HG02970 (cell line): Measurements from ENCODE around the gene KCNH6.

Source experiments
- ATAC-seq: cut with Tn5 transposase; IDR thresholded peaks from one replicate; pipeline ENCODE4 v1.9.1; 2021; ENCODE audit warnings: mild to moderate bottlenecking, moderate library complexity, moderate number of reproducible peaks; ENCODE audit not compliant: unreplicated experiment, low FRiP score

KCNH6 gene

DNA sequence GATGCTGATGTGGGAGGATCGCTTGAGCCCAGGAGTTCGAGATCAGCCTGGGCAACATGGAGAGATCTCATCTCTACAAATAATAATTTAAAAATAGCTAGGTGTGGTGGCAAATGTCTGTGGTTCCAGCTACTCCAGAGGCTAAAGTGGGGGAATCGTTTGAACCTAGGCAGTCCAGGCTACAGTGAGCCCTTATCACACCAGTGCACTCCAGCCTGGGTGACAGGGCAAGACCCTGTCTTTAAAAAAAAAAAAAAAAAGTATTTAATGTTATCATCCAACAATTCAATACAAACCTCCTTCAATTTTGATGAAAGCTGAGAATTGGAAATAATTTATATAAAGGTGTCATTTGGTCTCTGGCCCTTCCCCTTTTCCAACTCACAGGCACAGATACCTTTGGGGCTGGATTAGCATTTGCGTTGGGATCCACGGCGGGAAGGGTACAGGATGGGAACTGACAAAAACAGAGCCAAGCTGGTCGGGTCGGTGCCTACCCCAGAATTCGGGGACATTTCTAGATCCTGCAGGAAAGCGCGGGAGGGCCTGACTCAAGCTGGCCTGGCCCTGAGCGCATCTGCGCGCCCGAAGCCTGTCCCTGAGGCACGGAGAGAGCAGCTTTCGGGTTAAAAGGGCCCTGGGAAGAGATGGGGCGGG, 26.3 kb downstream of the KCNH6 start:
- ATAC-seq: no peak

DNA sequence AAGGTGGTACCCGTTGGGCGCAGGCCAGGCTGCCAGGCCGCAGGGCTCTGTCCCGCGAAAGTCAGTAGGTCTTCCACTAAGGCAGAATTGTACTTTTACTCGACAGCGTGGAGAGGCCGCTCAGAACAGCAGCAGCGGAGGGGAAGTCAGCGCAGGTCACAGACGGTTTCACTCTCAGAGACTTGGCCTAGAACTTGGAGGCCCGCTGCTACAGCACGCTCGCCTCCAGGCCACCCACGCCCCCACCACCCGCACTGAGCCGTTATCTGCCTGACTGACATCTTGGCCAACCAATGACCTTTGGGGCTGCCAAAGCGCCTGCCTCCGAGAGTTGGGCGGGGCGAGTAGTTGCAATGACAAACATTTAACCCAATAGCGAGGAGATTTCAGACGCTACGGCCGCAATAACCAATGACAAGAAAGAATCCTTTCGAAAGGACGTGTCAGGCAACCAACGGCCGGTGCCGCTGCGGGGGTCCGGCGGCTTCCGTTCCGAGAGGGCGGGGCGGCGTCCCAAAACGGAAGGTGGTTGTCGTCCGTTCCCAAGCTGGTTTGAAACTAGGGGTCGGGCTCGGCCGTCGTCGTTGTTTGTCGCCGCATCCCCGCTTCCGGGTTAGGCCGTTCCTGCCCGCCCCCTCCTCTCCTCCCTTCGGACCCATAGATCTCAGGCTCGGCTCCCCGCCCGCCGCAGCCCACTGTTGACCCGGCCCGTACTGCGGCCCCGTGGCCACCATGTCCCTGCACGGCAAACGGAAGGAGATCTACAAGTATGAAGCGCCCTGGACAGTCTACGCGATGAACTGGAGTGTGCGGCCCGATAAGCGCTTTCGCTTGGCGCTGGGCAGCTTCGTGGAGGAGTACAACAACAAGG, 27.0 kb downstream of the KCNH6 start, which contains the start of gene DCAF7:
Gene DCAF7, plus strand, starts transcription at position 532 of the 871 bp plus-strand sequence. Its CDS starts 201 bp downstream, at position 733.
- peak; percentile 95 for ATAC-seq

DNA sequence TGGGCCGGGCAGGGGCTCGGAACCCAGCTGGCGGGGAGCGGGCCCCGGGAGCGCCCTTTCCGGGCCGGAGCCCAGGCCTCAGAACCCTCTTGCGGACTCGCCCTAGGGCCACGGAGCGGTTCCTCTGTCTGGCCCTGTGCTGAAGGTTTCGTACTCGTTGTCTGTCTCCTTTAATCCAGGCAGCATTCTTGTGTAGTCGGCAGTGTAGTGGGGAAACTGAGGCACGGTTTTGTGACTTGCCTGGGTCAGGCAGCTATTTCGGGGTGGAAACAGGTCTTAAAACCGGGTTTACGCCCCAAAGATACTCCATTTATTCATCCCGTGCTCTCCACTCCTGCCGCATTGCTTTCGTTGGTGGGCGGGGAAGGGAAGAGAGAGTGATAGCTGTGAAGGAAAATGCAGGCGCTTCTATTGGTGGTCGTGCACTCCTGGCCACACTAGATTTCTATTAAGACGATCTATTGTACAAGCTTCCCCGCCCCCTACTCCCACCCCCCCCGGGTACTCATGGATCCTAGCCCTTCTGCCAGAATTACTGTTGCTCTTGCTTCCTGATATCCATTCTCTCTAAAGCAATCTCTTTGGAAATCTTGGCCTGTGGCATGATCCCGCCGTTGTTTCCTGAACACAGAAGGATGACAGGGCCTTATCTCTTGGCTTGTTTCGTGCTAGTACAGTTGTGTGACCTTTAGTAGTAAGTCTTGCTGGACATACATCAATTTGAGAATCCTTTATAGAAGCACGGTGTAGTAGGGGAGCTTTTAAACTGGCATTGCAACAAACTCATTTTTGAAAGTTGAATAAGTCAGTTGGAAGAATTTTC, 27.9 kb downstream of the KCNH6 start:
- peak; percentile 7 for ATAC-seq

DNA sequence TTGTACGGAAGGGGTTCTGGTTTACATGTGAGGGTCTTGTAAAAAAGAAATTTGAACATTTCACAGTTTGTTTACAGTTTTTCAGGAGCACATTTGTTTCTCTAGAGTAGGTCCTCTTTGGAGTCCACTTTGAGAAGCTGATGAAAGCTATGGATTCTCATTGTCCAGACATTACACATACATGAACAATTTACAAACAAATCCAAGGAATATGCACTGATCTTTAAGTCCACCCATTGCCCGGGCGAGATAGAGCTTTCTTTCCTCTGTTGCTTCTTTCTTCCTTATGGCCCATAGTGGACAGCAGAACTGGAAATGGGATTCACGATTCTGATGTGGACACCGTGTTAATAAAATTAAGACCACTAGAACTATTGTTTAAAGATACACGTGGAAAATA, 29.1 kb downstream of the KCNH6 start:
- no peak for ATAC-seq

DNA sequence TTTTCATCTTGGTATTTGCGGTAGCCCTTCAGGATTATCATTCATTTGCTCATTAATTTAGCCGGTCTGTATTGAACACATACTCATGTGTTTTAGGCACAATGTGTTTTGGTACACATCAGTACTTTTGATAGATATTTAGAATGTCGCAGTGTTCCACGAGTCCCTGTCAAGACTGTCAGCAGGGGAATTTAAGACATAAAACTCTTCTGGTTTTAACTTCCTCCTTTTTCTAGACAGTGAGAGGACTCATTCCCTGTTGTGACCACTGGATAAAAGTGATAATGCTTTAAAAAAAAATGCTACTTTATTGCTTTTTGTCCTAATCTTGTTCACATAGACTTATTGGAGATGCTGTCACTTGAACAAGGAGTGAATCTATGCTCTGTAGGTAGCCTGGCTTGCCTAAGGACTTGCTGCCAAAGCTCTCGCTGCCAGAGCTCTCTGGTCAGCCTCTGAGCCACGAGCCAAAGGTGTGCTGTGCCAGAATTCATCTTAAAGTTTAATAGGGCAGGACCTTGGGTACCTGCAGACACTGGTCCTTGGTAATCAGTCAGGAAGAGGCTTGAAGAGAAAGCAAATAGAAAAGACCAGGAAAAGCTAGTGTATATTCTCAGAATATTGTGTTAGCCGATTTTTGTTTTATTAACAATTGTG, 32.5 kb downstream of the KCNH6 start:
- no peak for ATAC-seq

DNA sequence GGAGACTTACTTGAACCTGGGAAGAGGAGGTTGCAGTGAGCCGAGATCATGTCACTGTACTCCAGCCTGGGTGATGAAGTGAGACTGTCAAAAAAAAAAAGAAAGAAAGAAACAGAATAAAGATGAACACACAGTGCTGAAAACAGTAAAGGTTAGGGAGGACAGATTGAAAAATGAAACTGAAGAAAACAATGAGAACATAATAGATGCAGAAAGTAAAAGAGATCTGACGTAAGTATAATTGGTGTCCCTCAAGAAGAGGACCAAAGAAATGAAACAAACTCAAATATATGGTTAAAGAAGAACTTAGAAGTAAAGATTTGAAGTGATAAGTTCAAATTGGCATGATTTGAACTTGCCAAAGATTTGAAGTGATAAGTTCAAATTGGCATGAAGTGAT, 34.3 kb downstream of the KCNH6 start:
- no peak for ATAC-seq

DNA sequence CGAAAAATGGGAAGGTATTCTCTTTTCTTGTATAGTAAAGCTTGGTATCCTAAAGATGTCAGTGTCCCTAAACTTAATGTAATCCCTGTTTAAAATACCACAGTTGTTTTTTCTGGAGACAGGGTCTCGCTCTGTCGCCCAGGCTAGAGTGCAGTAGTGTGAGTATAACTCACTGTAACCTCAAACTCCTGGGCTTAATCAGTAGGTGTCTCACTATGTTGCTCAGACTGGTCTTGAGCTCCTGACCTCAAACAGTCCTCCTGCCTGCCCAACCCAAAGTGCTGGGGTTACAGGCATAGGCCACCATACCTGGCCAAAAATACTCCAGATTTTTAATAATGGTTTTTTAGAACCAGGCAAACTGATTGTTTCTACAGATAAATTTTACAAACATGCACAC, 35.3 kb downstream of the KCNH6 start:
- ATAC-seq: no peak

DNA sequence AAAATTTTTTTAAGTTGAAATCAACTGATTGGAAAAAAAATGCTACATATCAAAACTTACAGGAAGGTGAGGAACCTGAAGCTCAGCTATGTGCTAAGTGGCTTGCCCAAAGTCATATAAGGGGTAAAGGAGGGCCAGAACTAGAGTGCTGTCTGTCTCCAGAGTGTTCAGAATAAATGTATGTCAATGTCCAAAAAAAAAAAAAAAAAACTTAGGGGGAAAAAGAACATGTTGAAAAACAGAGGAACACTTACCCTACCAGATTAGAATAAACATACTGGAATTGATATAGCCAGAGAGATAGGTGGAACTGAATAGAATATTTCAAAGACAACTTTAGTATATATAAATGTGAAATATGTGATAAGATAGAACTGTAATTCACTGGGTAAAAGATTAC, 38.7 kb downstream of the KCNH6 start:
- no peak for ATAC-seq

DNA sequence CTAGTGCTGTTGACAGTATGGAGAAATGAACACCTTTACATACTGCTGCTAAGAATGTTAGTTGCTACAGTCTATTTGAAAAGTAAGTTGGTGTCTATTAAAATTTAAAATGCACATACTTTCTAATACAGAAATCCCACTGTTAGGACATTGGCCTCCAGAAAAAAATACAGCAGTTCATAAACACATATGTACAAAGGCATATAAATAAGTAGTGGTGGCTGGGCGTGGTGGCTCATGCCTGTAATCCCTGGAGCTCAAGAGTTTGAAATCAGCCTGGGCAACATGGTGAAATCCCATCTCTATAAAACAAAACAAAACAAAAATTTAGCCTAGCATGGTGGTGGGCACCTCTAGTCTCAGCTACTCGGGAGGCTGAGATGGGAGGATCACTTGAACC, 40.2 kb downstream of the KCNH6 start:
- ATAC-seq: no peak

DNA sequence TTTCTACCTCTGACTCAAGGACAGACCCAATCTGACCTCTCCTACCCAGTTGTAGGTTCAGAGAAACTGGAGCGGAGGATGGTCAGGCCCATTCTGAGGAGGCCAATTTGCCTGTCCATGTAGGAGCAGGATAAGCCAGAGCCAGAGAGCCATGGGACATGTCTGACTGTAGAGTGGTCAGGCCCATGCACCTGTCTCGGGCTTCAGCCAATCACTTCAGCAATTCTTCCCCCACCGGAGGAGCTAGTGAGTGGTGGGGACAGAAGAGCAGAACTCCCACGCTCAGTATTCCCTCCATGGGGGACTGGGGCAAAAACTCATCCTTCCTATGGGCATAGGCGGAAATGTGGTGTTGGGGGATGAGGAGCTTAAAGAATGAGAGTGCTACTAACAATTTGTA, 41.4 kb downstream of the KCNH6 start:
- ATAC-seq: no peak

DNA sequence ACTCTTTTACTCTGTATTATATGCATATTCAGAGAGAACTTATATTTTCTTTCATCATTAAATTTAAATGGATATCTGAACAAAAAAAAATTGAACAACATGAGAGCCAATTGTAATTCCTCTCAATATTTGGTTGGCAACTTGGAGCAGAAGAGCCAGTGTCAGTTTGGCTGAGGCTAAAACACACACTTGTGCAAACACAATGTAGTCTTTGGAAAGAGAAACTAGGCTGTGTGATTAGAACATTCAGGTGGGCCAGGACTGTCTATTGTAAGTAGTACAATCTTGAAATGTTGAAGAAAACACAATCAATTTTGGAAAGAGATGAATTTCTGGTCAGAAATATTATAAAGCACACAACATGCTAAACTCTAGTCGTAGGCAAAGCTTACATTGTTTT, 44.1 kb downstream of the KCNH6 start:
- no peak for ATAC-seq

DNA sequence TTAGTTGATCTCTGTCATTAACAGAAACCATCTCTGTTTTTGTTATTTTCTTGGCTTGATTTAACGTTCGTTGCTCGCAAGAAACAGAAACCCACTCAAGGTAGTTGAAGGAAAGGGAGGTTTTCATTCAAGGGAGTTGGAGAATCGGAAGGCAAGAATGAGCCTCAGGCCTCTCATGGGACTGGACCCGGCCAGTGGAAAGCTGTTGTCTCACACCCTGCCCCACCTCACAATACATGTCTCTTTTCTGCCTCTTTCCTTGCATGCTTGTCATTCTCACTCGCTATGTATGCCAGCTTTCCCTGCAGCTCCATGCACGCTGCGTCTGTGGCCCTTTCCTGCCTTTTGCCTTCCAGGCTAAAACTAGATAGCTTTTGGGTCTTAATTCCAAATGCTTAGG, 45.4 kb downstream of the KCNH6 start:
- no peak for ATAC-seq

DNA sequence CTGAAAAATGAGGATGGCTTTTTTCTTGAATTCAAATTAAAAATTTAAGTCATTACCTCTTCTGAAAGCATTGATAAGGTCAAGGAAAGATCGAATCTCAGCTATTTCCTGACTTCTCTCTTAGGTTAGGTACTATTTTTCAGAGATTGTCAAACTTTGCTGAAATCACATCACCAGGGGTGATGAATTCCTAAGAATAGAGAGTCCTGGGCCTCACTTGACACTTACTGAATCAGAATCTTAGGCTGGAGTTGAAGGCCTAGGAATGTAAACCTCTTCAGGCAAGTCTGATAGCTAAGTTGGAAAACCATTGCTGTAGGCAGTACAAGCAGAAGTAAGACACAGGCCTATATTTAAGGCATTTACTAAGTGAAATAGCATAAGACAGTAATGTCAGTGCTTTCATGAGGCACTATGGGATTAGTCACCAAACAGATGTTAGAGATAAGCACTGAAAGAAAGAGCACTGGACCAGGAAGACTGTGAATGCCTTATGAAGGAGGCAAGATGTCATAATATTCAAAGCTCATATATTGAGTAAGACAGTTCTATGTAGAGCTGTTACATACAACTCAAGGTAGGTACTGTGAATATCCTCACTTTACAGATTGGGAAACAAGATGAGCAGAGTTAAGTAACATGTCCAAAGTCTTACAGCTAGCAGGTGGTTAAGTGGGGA, 48.6 kb downstream of the KCNH6 start:
- no peak for ATAC-seq

DNA sequence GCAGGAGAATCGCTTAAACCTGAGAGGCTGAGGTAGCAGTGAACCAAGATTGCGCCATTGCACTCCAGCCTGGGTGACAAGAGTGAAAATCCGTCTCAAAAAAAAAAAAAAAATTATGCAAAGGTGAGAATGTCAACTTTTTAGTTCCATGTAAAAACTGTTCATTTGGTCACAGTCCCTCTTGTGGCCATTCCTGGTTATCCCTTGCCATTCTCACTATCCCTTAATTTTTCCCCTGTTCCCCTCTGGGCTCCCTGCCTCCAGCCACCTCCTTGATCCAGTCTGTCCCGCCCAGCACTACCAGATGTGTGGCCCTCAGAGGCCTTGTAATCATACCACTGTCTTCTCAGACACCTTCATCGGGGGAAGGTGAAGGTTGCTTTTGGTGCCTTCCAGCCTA, 50.5 kb downstream of the KCNH6 start:
- no peak for ATAC-seq

DNA sequence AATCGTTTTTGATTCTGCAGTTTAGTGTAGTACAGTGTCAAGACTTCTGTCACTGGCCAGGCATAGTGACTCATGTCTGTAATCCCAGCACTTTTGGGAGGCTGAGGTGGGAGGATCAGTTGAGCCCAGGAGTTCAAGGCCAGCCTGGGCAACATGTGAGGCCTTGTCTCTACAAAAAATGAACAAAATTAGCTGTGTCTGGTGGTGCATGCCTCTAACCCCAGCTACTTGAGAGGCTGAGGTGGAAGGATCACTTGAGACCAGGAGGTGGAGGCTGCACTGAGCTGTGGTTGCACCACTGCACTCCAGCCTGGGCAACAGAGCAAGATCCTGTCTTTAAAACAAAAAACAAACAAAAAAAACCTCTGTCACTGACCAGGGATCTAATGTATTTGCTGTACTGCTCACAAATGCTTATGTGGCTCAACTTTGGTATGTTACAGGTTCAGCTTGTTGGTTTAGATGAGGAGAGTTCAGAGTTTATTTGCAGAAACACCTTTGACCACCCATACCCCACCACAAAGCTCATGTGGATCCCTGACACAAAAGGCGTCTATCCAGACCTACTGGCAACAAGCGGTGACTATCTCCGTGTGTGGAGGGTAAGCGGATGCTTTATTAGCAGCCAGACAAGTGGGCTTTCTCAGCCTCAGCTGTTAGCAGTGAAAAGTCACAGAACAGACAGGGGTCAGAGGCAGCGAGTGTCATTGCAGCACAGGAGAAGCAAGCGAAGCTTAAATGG, 55.0 kb downstream of the KCNH6 start:
- ATAC-seq: no peak

DNA sequence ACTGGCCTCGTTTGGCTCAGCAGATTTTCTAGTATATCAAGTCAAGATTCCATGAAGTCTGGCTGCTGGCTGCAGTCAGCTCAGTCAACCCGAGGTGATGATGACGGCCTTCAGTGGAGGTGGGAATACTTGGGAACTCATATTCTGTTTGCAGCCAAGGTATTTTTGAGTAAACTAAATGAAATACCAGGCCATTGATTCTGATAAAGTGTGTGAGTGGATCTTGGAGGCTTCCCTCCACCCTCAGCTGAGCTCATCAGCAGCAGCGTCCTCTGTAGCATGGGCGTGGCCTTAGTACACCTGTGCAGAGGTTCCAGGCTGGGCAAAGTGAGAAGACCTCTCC, 55.6 kb downstream of the KCNH6 start:
- no peak for ATAC-seq

DNA sequence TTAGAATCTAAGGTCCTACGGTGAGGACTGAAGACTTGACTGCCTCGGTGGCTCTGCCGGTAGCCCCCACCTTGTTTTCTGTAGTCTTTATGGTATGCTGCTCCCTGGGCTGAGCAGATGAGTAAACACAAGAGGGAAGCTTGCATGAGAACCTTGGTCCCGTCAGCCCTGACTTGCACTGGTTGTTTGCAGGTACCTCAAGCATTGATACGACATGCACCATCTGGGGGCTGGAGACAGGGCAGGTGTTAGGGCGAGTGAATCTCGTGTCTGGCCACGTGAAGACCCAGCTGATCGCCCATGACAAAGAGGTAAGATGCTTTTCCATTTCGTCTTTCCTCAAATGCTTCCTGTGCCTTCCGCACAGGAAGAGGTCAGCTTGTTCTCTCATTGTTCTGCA, 56.5 kb downstream of the KCNH6 start:
- no peak for ATAC-seq

DNA sequence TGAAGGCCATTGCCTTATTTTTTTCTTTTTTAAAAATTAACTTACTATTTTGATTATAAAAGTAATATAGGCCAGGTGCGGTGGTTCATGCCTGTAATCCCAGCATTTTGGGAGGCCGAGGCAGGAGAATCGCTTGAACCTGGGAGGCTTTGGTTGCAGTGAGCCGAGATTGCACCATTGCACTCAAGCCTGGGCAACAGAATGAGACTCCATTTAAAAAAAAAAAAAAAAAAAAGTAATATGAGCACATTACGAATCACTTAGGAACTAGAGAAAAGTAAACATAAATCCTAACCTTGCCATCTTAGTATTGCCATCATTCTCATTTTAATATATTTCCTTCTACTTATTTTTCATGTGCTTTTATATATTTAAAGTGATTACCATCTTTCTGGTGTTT, 64.6 kb downstream of the KCNH6 start:
- no peak for ATAC-seq

DNA sequence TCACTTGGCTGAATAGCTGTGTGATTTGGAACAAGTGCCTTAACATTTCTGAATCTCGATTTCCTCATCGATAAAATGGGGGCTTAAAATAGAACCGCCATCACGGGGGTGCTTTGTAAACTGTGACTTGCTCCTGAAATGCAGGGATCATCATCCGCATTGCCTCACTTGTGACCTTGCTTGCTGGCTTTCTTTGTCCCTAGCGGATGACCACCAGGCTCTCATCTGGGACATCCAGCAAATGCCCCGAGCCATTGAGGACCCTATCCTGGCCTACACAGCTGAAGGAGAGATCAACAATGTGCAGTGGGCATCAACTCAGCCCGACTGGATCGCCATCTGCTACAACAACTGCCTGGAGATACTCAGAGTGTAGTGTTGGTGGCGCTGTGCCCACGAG, 65.6 kb downstream of the KCNH6 start:
- ATAC-seq: no peak

DNA sequence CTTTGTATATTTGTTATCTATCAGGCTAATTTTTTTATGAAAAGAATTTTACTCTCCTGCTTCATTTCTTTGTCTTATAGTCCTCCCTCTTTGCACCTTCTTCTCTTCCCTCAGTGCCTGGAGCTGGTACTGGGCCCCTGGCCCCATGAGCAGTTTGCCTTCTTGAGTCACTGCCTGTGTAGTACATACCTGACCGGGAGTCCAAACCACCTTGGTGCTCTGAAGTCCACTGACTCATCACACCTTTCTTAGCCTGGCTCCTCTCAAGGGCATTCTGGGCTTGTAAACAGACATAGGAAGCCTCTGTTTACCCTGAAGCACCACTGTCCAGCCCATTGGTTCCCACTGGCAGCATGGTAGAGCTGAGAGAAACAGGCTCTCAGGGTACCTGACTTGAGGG, 66.5 kb downstream of the KCNH6 start:
- no peak for ATAC-seq
